ENCODE results near the gene GRIK1. TPM values are rescaled to one million over a fixed set of nuclear protein-coding genes. Genes with fewer than 3 reads are reported as not detected.

GRIK1 gene
- polyA plus RNA-seq, 3 donors: not detected

DNA sequence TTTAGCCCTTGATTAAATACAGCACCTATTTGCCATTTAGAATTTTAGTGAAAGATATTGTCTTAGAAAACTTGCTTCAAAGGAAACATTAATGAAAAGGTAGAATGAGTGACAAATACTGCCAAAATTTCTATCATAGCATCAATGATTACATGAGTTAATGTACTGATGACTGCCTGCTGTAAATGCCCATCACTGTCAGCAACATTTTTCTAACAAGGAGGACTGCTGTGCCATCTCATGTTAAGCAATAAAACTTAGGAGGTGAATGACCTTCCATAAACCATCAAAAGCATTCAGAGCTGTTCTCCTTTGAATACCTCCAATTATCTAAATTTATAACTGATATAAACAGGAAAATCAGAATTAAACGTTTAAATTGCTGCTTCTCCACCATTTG is 54.3 kb downstream of the GRIK1 start:
- no peaks in the 10 kb centered on the region for H4K20me1 ChIP-seq (ENCODE audit: insufficient read depth, low read length)
- Mint-ChIP-seq H3K27me3 (ENCODE audit: low read depth in 3 of 3) (peaks cover 0 to 3% (median 2%) of the 10 kb centered on the region in 3 donors), H3K27ac (no peak overlapping the region), H3K4me1 (no peaks in the 10 kb centered on the region), H3K9me3 (peaks cover 0 to 3% (median 0%) of the 10 kb centered on the region in 7 donors), H3K36me3 (no peaks in the 10 kb centered on the region), H3K4me3 (no peak overlapping the region)
- H2AFZ ChIP-seq (ENCODE audit: insufficient read depth, low read depth, low read length, poor library complexity, severe bottlenecking): no peak overlapping the region
- H3K36me3 ChIP-seq (replicated peaks in 1 of 2; ENCODE audit: control insufficient read depth in 1 of 2, insufficient read depth in 2 of 2, low read length in 2 of 2): no peaks in the 10 kb centered on the region
- no peak overlapping the region for H3K4me3 ChIP-seq (replicated peaks in 1 of 3; ENCODE audit: low read depth in 2 of 3, low read length in 3 of 3)
- H3K4me2 ChIP-seq (replicated peaks; ENCODE audit: extremely low read depth, low read length, poor library complexity, severe bottlenecking): no peak overlapping the region
- TF ChIP-seq, protein P1, sequence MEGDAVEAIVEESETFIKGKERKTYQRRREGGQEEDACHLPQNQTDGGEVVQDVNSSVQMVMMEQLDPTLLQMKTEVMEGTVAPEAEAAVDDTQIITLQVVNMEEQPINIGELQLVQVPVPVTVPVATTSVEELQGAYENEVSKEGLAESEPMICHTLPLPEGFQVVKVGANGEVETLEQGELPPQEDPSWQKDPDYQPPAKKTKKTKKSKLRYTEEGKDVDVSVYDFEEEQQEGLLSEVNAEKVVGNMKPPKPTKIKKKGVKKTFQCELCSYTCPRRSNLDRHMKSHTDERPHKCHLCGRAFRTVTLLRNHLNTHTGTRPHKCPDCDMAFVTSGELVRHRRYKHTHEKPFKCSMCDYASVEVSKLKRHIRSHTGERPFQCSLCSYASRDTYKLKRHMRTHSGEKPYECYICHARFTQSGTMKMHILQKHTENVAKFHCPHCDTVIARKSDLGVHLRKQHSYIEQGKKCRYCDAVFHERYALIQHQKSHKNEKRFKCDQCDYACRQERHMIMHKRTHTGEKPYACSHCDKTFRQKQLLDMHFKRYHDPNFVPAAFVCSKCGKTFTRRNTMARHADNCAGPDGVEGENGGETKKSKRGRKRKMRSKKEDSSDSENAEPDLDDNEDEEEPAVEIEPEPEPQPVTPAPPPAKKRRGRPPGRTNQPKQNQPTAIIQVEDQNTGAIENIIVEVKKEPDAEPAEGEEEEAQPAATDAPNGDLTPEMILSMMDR (IDR thresholded peaks at IDR 0.05): no peak
- H3K9me3 ChIP-seq (replicated peaks in 1 of 2; ENCODE audit: control insufficient read depth in 1 of 2, insufficient read depth in 1 of 2, low read length in 2 of 2): no peaks in the 10 kb centered on the region
- no peak overlapping the region for H3K27ac ChIP-seq (ENCODE audit: low read depth in 1 of 2, low read length in 2 of 2)
- intact Hi-C loops (cut with micrococcal nuclease): no loop called here
- H3K27me3 ChIP-seq (ENCODE audit: control insufficient read depth in 2 of 2, insufficient read depth in 2 of 2, low read length in 2 of 2): no peaks in the 10 kb centered on the region
- no CpG with 5 or more reads among the region's 1 CpG for WGBS (ENCODE audit: insufficient coverage)
- no peak overlapping the region for H3K9ac ChIP-seq (ENCODE audit: insufficient read depth, low read length, poor library complexity, severe bottlenecking)
- H3K4me1 ChIP-seq (ENCODE audit: control insufficient read depth in 1 of 2, insufficient read depth in 2 of 2, low read length in 2 of 2): no peaks in the 10 kb centered on the region
- H3K79me2 ChIP-seq (ENCODE audit: insufficient read depth, low read length): no peaks in the 10 kb centered on the region
- no peak for DNase-seq

DNA sequence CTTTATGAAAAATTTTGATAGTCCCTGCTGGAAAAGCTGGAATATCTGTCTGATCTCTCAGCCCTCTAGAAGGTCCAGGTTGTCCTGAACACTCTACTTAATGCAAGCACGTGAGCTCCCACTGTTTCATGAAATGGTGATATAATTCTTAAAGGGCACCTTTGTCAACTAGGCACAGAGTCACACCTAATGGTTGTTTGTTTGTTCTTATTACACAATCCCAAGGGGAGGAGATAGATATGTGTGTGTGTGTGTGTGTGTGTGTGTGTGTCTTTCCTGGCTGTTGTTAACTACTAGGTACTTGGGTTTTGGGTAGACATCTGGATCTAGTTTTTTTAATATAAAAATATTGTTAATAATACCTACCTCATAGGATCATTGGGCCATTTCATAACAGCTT is 63.9 kb downstream of the GRIK1 start:
- H3K9me3 Mint-ChIP-seq: peaks cover 0 to 8% (median 2%) of the 10 kb centered on the region in 7 donors
- no peak for DNase-seq
- no peaks in the 10 kb centered on the region for H3K36me3 Mint-ChIP-seq
- H3K27me3 Mint-ChIP-seq (ENCODE audit: low read depth in 3 of 3): peaks cover 0 to 2% (median 2%) of the 10 kb centered on the region in 3 donors
- H3K9ac ChIP-seq (ENCODE audit: insufficient read depth, low read length, poor library complexity, severe bottlenecking): no peak overlapping the region
- TF ChIP-seq, protein P1 (IDR thresholded peaks at IDR 0.05): no peak
- no peak overlapping the region for H3K27ac Mint-ChIP-seq
- intact Hi-C loops (cut with micrococcal nuclease): no loop called here
- H2AFZ ChIP-seq (ENCODE audit: insufficient read depth, low read depth, low read length, poor library complexity, severe bottlenecking): no peak overlapping the region
- H3K4me2 ChIP-seq (replicated peaks; ENCODE audit: extremely low read depth, low read length, poor library complexity, severe bottlenecking): no peak overlapping the region
- WGBS (ENCODE audit: insufficient coverage): no CpG with 5 or more reads among the region's 1 CpG
- H4K20me1 ChIP-seq (ENCODE audit: insufficient read depth, low read length): no peaks in the 10 kb centered on the region
- H3K27ac ChIP-seq (ENCODE audit: low read depth in 1 of 2, low read length in 2 of 2): no peak overlapping the region
- no peak overlapping the region for H3K4me3 Mint-ChIP-seq
- H3K36me3 ChIP-seq (replicated peaks in 1 of 2; ENCODE audit: control insufficient read depth in 1 of 2, insufficient read depth in 2 of 2, low read length in 2 of 2): no peaks in the 10 kb centered on the region
- H3K4me3 ChIP-seq (replicated peaks in 1 of 3; ENCODE audit: low read depth in 2 of 3, low read length in 3 of 3): no peak overlapping the region
- H3K27me3 ChIP-seq (ENCODE audit: control insufficient read depth in 2 of 2, insufficient read depth in 2 of 2, low read length in 2 of 2): no peaks in the 10 kb centered on the region
- no peaks in the 10 kb centered on the region for H3K79me2 ChIP-seq (ENCODE audit: insufficient read depth, low read length)
- no peaks in the 10 kb centered on the region for H3K4me1 Mint-ChIP-seq
- no peaks in the 10 kb centered on the region for H3K4me1 ChIP-seq (ENCODE audit: control insufficient read depth in 1 of 2, insufficient read depth in 2 of 2, low read length in 2 of 2)
- no peaks in the 10 kb centered on the region for H3K9me3 ChIP-seq (replicated peaks in 1 of 2; ENCODE audit: control insufficient read depth in 1 of 2, insufficient read depth in 1 of 2, low read length in 2 of 2)
